HG02981 (cell line): ENCODE measurements around the gene C3.
"Not testable (repeated sequence)": the region's sequence is repeated elsewhere in the genome, so short reads cannot be mapped to it uniquely, and the experiment has no call there.

Experiments used
- ATAC-seq: cut with Tn5 transposase; IDR thresholded peaks from one replicate; pipeline ENCODE4 v1.9.1; 2021; ENCODE audit warnings: mild to moderate bottlenecking, moderate library complexity; ENCODE audit not compliant: unreplicated experiment

C3 gene

DNA sequence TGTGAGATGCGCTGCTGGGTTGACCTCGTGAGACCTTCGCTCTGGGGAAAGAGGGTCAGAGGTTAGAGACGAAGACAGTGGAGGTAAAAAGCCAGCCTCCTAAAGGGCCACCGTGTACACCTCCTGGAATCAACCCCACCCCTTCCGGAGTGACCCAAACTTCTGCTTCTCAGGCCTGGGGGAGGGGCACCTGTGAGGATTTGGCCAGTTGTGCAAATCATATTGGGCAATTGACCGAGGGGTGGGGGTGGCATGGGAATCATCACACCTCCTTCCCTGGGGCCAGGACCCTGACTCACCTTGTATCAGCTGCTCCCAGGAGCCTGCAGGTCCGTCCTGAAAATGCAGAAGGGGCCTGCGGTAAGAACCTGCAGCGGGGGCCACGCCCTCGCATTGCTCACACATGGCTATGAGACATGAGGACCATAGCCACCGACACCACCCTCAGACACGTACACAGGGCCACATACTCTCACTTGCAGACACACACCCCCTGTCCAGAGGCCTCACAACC, 53.3 kb downstream of the C3 start:
- ATAC-seq = no peak

GRCh38 chr19:6664916-6665315, 55.5 kb downstream of the C3 start:
- ATAC-seq = no peak

DNA sequence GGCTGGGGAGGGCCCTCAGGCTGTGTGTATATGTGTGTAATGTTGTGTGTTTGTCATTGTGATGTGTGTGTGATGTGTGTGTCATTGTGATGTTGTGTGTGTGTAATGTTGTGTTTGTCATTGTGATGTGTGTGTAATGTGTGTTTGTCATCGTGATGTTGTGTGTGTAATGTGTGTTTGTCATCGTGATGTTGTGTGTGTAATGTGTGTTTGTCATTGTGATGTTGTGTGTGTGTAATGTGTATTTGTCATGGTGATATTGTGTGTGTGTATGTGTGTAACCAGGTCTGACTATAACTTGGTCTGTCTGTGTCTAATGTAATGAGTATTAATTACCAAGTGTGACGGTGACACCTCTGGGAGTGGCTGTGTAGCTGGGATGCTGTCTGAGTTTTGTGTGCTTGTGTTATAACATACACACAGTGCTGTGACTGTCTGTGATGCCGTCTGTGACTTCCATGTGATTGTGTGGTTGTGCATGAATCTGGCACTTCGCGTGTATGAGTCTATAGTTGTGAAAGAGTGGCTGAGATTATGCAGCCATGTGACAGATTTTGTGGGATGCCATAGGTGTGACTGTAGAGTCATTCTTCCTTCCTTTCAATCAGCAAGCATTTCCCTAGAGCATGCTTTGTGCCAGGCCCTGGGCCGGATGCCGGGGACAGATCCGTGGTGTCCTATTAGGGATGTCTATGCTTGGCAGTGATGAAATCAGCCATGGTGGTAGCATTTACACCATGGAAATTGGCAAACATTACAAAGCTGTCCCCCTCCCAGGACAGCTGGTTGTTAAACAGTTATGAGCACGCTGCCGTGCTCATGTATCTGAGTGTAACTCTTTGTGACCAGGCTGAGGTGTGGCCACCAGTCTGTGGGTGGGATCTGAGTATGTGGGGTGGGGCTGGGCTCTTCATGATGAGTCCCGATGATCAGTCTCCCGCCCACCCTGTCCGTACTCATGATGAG, 56.9 kb downstream of the C3 start:
- ATAC-seq = no peak

- ATAC-seq = no peak
These were observed 57.7 kb downstream of the C3 start for GRCh38 chr19:6662702-6663101.

DNA sequence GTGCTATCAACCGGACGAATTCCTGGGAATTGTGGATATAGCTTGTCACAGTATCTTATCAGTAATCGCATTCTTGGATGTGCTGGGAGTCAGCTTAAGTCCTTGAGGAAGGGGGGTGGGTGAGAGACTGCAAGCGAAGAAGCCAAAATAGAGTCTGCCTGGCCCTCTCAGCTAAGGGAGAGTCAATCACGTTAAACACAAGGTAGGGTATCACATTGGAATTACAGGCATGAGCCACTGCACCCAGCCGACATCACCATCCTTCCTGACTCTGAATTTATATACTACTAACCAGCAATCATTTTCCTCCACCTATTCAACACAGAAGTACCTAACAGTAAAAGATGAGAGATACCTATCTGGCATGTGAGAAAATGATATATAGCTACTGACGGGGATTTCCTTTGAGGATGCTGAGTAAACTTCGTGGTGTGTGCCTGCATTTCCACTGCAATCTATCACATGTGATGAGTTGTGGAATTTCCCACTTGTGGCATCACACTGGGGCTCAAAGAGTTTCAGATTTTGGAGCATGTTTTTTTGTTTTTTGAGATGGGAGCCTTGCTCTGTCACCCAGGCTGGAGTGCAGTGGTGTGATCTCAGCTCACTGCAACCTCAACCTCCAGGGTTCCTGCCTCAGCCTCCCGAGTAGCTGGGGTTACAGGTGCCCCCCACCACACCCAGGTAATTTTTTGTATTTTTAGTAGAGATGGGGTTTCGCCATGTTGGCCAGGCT, 58.8 kb downstream of the C3 start:
- not testable (repeated sequence) for ATAC-seq

GRCh38 chr19:6660930-6661329, 59.5 kb downstream of the C3 start:
- no peak for ATAC-seq

DNA sequence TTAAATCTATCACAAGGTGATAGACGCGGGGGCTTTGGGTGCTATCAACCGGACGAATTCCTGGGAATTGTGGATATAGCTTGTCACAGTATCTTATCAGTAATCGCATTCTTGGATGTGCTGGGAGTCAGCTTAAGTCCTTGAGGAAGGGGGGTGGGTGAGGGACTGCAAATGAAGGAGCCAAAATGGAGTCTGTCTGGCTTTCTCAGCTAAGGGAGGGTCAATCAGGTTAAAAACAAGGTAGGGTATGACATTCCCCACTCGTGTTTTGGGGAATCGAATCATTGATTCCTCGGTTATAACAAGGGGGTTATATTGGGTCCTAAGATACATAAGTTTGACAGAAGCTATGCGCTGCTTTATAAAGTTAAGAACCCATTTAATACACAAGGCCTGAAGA, 64.1 kb downstream of the C3 start:
- ATAC-seq = not testable (repeated sequence)

GRCh38 chr19:6654347-6655310, 65.8 kb downstream of the C3 start:
- no peak for ATAC-seq

DNA sequence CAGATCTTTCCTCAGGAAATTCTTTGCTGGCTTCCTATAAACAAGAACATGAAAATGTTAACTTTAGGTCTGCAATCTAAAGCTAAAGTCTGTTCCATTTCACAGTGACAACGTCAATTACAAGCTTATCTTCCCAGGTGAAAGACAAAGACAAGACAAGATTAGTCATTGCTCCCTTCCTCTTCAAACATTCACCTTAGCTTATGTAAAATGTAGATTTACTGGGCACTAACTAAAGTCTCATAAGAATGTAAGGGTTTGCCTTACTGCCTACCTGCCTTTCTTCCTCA, 67.7 kb downstream of the C3 start:
- no peak for ATAC-seq

DNA sequence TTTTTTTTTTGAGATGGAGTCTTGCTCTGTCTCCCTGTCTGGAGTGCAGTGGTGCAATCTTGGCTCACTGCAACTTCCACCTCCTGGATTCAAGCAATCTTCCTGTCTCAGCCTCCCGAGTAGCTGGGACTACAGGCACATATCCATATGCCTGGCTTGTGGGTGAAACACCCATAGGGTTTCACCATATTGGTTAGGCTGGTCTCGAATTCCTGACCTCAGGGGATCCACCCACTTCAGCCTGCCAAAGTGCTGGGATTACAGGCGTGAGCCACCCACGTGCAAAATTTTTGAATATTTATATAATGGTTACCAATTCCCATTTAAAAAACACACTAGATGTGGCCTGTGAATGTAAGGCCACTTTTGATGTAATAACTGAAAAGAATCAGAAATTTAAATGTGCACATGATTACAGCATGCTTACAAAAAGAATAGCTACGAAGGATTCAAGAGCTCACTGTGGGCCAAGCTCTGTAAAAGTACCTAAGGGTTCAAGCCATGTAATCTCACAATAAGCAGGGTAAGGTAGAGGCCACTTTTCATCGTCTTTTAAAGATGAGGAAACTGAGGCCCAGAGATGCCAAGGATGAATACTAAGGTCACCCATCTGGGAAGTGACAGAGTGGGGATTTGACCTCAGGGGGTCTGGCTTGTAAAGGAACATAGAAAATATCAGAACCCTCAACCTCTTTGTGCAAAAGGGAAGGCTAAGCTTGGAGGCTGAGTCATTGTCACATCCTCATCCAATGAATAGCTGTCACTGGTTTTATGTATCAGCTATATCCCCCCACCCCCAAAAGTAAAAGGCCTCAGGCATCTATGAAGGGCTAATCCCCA, 68.3 kb downstream of the C3 start:
- no peak for ATAC-seq

DNA sequence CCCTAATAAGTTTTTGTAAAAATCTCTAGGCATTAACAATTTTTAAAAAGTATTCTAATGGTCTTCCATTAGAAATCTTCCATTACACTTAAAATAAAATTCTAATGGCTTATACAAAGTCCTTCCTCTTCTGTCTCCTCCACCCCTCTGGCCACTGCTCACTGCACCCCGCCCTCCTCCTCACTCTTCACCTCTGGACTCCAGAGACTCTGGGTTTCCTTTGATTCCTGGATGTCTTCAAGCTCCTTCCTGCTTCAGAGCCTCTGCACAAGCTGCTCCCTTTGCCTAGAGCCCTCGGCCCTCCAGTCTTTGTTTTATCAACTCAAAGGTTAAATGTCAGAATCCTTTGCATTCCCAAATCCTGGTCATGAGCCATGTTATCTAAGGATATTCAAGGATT, 71.3 kb downstream of the C3 start:
- no peak for ATAC-seq

DNA sequence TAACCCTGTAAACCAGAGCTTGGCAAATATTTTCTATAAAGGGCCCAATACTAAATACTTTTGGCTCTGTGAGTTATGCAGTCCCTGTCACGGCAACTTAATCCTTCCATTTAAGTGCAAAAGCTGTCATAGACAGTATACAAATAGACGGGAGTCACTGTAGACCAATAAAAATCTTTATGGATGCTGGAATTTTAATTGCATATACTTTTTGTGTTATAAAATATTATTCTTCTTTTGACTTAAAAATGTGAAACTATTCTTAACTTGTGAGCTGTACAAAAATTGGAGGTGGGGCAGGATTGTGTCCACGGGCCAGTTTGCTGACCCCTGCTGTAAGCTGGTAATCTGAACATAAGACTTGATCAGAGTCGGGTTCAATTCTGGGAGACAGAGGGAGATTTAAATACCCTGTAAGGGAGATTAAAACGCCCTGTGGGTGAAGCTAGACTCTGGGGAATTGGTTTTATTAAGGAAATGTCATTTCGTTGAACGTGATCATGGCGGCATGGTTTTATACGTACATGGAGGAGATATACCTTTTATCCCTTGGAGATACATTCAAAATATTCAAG, 72.2 kb downstream of the C3 start:
- ATAC-seq = no peak

DNA sequence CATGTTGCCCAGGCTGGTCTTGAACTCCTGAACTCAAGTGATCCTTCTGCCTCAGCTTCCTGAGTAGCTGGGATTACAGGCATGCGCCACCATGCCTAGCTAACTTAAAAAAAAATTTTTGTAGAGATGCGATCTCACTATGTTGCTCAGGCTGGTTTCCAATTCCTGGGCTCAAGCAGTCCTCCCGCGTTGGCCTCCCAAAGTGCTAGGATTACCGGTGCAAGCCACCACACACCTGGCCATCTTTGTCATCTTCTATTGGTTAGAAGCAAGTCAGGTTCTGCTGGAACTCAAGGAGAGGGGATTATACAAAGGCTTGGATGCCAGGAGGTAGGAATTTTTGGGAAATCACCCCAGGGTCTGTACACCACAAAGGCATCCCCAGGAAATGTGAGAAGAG, 75.7 kb downstream of the C3 start:
- no peak for ATAC-seq

DNA sequence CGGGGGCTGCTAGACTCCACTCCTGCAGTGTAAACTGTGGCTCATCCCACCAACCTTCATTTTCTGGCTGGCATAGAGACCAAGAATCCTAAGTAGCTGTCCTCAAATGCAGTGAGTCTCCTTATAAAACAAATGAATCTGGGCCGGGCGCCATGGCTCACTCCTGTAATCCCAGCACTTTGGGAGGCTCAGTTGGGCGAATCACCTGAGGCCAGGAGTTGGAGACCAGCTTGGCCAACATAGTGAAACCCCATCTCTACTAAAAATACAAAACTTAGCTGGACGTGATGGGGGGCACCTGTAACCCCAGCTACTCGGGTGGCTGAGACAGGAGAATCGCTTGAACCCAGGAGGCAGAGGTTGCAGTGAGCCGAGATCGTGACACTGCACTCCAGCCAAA, 80.1 kb downstream of the C3 start:
- ATAC-seq = not testable (repeated sequence)

GRCh38 chr19:6639439-6639838, 81.0 kb downstream of the C3 start:
- no peak for ATAC-seq

DNA sequence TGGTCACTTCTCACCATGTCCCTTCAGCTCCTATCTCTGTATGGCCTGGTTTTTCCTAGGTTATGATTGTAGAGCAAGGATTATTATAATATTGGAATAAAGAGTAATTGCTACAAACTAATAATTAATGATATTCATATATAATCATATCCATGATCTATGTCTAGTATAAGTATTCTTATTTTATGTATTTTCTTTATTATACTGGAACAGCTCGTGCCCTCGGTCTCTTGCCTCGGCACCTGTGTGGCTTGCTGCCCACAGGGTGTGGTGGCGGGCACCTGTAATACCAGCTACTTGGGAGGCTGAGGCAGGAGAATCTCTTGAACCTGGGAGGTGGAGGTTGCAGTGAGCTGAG, 87.0 kb downstream of the C3 start:
- ATAC-seq = not testable (repeated sequence)

- not testable (repeated sequence) for ATAC-seq
These were observed 87.5 kb downstream of the C3 start for GRCh38 chr19:6632747-6633455.

- ATAC-seq = no peak
These were observed 88.3 kb downstream of the C3 start for GRCh38 chr19:6632002-6632621.
